ENCODE results near the gene NOP56. TPM values are rescaled to one million over a fixed set of nuclear protein-coding genes. Genes with fewer than 3 reads are reported as not detected.

The NOP56 gene
- polyA plus RNA-seq, 2 of the 4 experiments (the other 2 are of a cell fraction) = 571 to 658 TPM

- TF ChIP-seq ZSCAN20 (CRISPR knock-in tag; IDR thresholded peaks at IDR 0.05) = no peak
Observed at GRCh38 chr20:2633381-2633780, 19.1 kb upstream of the NOP56 start (continued).

- Histone ChIP-seq H3K9me3 (no peaks in the 10 kb centered on the region), H3K4me2 (no peak overlapping the region), H3K4me3 (no peak overlapping the region), H3K4me1 (peaks cover 6% of the 10 kb centered on the region; the same call in 2 of the 3 replicates), H3K27ac (no peak overlapping the region)
- FAIRE-seq = no peak
- DNase-seq (ENCODE audit: low read depth in 1 of 2, low spot score in 1 of 2) = no peak
- no peak for ATAC-seq
- WGBS (ENCODE audit: missing lambda C conversion rate) = 66% methylated on average over 6 of the region's 6 CpGs
- POLR2A ChIA-PET = interaction anchor here (0.6 to 2.9 kb wide), 2 partner anchors 13 to 15 kb away, joined by 3 to 16 read pairs; partner anchors contain the start of gene NOP56
- CTCF ChIA-PET = interaction anchor here (0.6 to 2.9 kb wide), 7 partner anchors 9 to 286 kb away, joined by 3 to 29 read pairs (median 5); no protein-coding TSS in a partner anchor
- TF ChIP-seq RNF2 (IDR thresholded peaks at IDR 0.05; ENCODE audit: borderline replicate concordance, low read depth) (no peak), ZC3H11A (IDR thresholded peaks at IDR 0.05) (no peak), PHF8 (IDR thresholded peaks at IDR 0.05; ENCODE audit: borderline replicate concordance, low read depth) (no peak), ZSCAN20 (CRISPR knock-in tag; IDR thresholded peaks at IDR 0.05) (no peak), CHD2 (IDR thresholded peaks at IDR 0.05; ENCODE audit: low read length, partially characterized antibody) (no peak)
Observed at GRCh38 chr20:2637246-2637645, 15.2 kb upstream of the NOP56 start.

- ChIA-PET POLR2A (interaction anchor here (2.0 kb wide), 1 partner anchor 11 kb away, joined by 7 read pairs; the partner anchor contains the start of gene NOP56), CTCF (interaction anchor here (1.2 kb wide), 2 partner anchors 9 to 119 kb away, joined by 3 to 4 read pairs; no protein-coding TSS in a partner anchor)
- Histone ChIP-seq H3K27ac (no peak overlapping the region), H3K4me2 (no peak overlapping the region), H3K4me3 (no peak overlapping the region), H3K9me3 (no peaks in the 10 kb centered on the region), H3K4me1 (no peaks in the 10 kb centered on the region)
- WGBS (ENCODE audit: missing lambda C conversion rate) = 23% methylated on average over 1 of the region's 1 CpG
- no peak for ATAC-seq
- DNase-seq (ENCODE audit: low read depth in 1 of 2, low spot score in 1 of 2) = no peak
- TF ChIP-seq E2F6 (IDR thresholded peaks at IDR 0.05; ENCODE audit: borderline replicate concordance, low read depth) (no peak), CBX8 (IDR thresholded peaks at IDR 0.05) (no peak), GATA3 (IDR thresholded peaks at IDR 0.05; ENCODE audit: borderline replicate concordance) (no peak), HEYL (CRISPR knock-in tag; IDR thresholded peaks at IDR 0.05) (no peak), MYC (IDR thresholded peaks at IDR 0.05; ENCODE audit: borderline replicate concordance, low read length) (no peak), FOXS1 (CRISPR knock-in tag; IDR thresholded peaks at IDR 0.05) (no peak), CHD4 (IDR thresholded peaks at IDR 0.05; ENCODE audit: borderline replicate concordance) (no peak), PHF8 (IDR thresholded peaks at IDR 0.05; ENCODE audit: borderline replicate concordance, low read depth) (no peak), SMC3 (IDR thresholded peaks at IDR 0.05) (no peak), EP300 (IDR thresholded peaks at IDR 0.05) (no peak), ZFP36 (IDR thresholded peaks at IDR 0.05; ENCODE audit: borderline replicate concordance, partially characterized antibody) (no peak), TFCP2L1 (CRISPR knock-in tag; IDR thresholded peaks at IDR 0.05) (no peak), RCOR1 (IDR thresholded peaks at IDR 0.05; ENCODE audit: low read depth, low read length) (no peak), NR3C1 (IDR thresholded peaks at IDR 0.05) (no peak), ATOH8 (CRISPR knock-in tag; IDR thresholded peaks at IDR 0.05; ENCODE audit: low read depth) (no peak), ZC3H11A (IDR thresholded peaks at IDR 0.05) (no peak), RARB (CRISPR knock-in tag; IDR thresholded peaks at IDR 0.05) (no peak), RNF2 (IDR thresholded peaks at IDR 0.05; ENCODE audit: borderline replicate concordance, low read depth) (no peak)
- TF ChIP-seq, protein P1, sequence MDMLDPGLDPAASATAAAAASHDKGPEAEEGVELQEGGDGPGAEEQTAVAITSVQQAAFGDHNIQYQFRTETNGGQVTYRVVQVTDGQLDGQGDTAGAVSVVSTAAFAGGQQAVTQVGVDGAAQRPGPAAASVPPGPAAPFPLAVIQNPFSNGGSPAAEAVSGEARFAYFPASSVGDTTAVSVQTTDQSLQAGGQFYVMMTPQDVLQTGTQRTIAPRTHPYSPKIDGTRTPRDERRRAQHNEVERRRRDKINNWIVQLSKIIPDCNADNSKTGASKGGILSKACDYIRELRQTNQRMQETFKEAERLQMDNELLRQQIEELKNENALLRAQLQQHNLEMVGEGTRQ (IDR thresholded peaks at IDR 0.05) = no peak
- no peak for FAIRE-seq
Observed at GRCh38 chr20:2640260-2640659, 12.2 kb upstream of the NOP56 start.

Measured in A549 (cell line).